Sigmoid colon (tissue), 4 donors: ENCODE results near the gene CCNH.

Experiments
- EP300 ChIP-seq, 4 donors: sonication (generic); formaldehyde crosslinking; IDR thresholded peaks; one replicate each; pipeline ENCODE4 v1.6.1; 2017; ENCODE audit warnings: antibody characterized with exemption in 4 of 4
- TF ChIP-seq, protein P1 (sequence below), 4 experiments: fragments of 450-650 bp in 3 of 4; fragments of 200-600 bp in 1 of 4; IDR thresholded peaks; one replicate each; pipeline ENCODE4 v1.5.1; 2016 to 2019; ENCODE audit warnings: antibody characterized with exemption in 4 of 4, mild to moderate bottlenecking in 3 of 4, moderate library complexity in 2 of 4

DNA sequence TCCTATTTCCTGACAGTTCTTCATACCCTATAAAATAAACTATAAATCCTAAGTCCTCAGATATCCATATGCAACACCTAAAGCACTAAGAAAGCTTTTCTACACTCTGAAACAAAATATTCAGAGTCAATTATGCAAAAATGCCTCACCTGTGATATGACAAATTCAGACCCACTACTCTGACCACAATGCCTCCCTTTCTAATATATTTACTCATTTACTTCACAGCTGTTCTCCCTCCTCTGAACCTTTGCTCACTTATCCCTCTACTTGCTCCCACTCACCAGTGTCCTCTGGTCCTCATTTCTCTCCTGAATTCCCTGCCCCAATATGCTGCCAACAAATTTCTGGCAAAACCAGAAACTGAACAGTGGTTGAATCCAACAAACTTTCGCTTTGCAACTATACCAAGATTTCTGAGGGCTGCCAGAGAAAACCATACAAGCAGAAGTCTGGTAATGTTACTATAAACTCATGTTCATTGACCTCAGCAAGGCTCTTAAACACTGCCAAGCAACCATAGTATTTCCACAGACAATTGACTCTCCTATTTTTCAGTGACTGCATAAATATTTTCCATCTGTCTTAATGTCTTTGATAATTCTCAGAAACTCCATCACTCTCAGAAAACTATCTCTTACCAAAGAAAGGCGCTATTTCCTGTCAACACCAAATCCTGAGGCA lies 7.1 kb downstream of the CCNH start:
- TF ChIP-seq, protein P1, sequence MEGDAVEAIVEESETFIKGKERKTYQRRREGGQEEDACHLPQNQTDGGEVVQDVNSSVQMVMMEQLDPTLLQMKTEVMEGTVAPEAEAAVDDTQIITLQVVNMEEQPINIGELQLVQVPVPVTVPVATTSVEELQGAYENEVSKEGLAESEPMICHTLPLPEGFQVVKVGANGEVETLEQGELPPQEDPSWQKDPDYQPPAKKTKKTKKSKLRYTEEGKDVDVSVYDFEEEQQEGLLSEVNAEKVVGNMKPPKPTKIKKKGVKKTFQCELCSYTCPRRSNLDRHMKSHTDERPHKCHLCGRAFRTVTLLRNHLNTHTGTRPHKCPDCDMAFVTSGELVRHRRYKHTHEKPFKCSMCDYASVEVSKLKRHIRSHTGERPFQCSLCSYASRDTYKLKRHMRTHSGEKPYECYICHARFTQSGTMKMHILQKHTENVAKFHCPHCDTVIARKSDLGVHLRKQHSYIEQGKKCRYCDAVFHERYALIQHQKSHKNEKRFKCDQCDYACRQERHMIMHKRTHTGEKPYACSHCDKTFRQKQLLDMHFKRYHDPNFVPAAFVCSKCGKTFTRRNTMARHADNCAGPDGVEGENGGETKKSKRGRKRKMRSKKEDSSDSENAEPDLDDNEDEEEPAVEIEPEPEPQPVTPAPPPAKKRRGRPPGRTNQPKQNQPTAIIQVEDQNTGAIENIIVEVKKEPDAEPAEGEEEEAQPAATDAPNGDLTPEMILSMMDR (IDR thresholded peaks at IDR 0.05), result no peak
- no peak for TF ChIP-seq EP300 (IDR thresholded peaks at IDR 0.05)
